Calu3 (cell line): ENCODE results near the gene DSCAM. TPM values are rescaled to one million over a fixed set of nuclear protein-coding genes. Genes with fewer than 3 reads are reported as not detected.

Source experiments
- BruUV-seq: library from RNA; stranded (reverse); fragments of 400-500 nt; replicated peaks from 2 replicates; lab custom pipeline; 2021; lab: Mats Ljungman, UMichigan
- CTCF ChIA-PET: fragments of 300-600 bp; sonication (Branson Sonifier 250); formaldehyde crosslinking; loops from one replicate; lab custom pipeline; 2022; ENCODE audit warnings: antibody characterized with exemption; lab: Charles Lee
- DNase-seq: peaks from one replicate; pipeline ENCODE4 v3.0.0; 2022
- H3K27ac Mint-ChIP-seq: one replicate; pipeline ENCODE4 v1.8.0; 2022; ENCODE audit warnings: mixed read lengths; ENCODE audit not compliant: unreplicated experiment
- H3K27me3 Mint-ChIP-seq: one replicate; pipeline ENCODE4 v1.8.0; 2022; ENCODE audit warnings: mixed read lengths; ENCODE audit not compliant: unreplicated experiment
- H3K36me3 Mint-ChIP-seq: one replicate; pipeline ENCODE4 v1.8.0; 2022; ENCODE audit warnings: mild to moderate bottlenecking, moderate library complexity, mixed read lengths; ENCODE audit not compliant: insufficient read depth, unreplicated experiment
- H3K4me1 Mint-ChIP-seq: one replicate; pipeline ENCODE4 v1.8.0; 2022; ENCODE audit warnings: mild to moderate bottlenecking, low read depth, mixed read lengths; ENCODE audit not compliant: unreplicated experiment
- H3K4me3 Mint-ChIP-seq: one replicate; pipeline ENCODE4 v1.8.0; 2022; ENCODE audit warnings: mild to moderate bottlenecking, low read depth, moderate library complexity, mixed read lengths; ENCODE audit not compliant: unreplicated experiment
- H3K9me3 Mint-ChIP-seq: one replicate; pipeline ENCODE4 v1.8.0; 2022; ENCODE audit warnings: low read depth, mixed read lengths; ENCODE audit not compliant: unreplicated experiment
- CTCF ChIP-seq: fragments of 200-600 bp; IDR thresholded peaks from one replicate; pipeline ENCODE4 v1.8.0; 2022; ENCODE audit warnings: antibody characterized with exemption; ENCODE audit not compliant: unreplicated experiment
- intact Hi-C: fragments of 100-400 bp; cut with micrococcal nuclease; formaldehyde crosslinking; loops from one replicate; pipeline ENCODE4 v1.10.0; 2022; ENCODE audit not compliant: unreplicated experiment
- total RNA-seq: library from RNA; stranded (reverse); gene quantifications from 2 replicates; pipeline ENCODE4 v1.2.3, GENCODE V29; 2022

Gene DSCAM
- total RNA-seq, 1 experiment from 2014 or later: not detected

GRCh38 chr21:40300300-40300699 lies 546.7 kb downstream of the DSCAM start:
- H3K27ac Mint-ChIP-seq: no peak overlapping the region
- H3K36me3 Mint-ChIP-seq: no peaks in the 10 kb centered on the region
- no peak for TF ChIP-seq CTCF
- H3K27me3 Mint-ChIP-seq: no peaks in the 10 kb centered on the region
- intact Hi-C loops: no loop called here
- no peak overlapping the region for H3K4me3 Mint-ChIP-seq
- DNase-seq: no peak
- H3K9me3 Mint-ChIP-seq: peaks cover 10% of the 10 kb centered on the region
- no peaks in the 10 kb centered on the region for H3K4me1 Mint-ChIP-seq
- no TSS peak for BruUV-seq
- CTCF ChIA-PET: no interaction called here

GRCh38 chr21:40299451-40299850 lies 547.5 kb downstream of the DSCAM start:
- H3K9me3 Mint-ChIP-seq: peaks cover 10% of the 10 kb centered on the region
- TF ChIP-seq CTCF: no peak
- H3K36me3 Mint-ChIP-seq: no peaks in the 10 kb centered on the region
- H3K4me1 Mint-ChIP-seq: no peaks in the 10 kb centered on the region
- no peak overlapping the region for H3K27ac Mint-ChIP-seq
- no peak for DNase-seq
- H3K27me3 Mint-ChIP-seq: no peaks in the 10 kb centered on the region
- BruUV-seq: no TSS peak
- no peak overlapping the region for H3K4me3 Mint-ChIP-seq
- CTCF ChIA-PET: no interaction called here
- intact Hi-C loops: no loop called here

GRCh38 chr21:40294345-40294744 lies 552.6 kb downstream of the DSCAM start:
- no TSS peak for BruUV-seq
- Mint-ChIP-seq H3K36me3 (no peaks in the 10 kb centered on the region), H3K4me1 (no peaks in the 10 kb centered on the region), H3K4me3 (no peak overlapping the region), H3K9me3 (peaks cover 7% of the 10 kb centered on the region), H3K27ac (no peak overlapping the region), H3K27me3 (no peaks in the 10 kb centered on the region)
- CTCF ChIA-PET: no interaction called here
- intact Hi-C loops: no loop called here
- TF ChIP-seq CTCF: no peak
- DNase-seq: no peak

- DNase-seq: no peak
- TF ChIP-seq CTCF: no peak
- Mint-ChIP-seq H3K4me1 (no peaks in the 10 kb centered on the region), H3K27me3 (no peaks in the 10 kb centered on the region), H3K27ac (no peak overlapping the region), H3K36me3 (no peaks in the 10 kb centered on the region), H3K4me3 (no peak overlapping the region), H3K9me3 (peaks cover 12% of the 10 kb centered on the region)
- CTCF ChIA-PET: no interaction called here
- BruUV-seq: no TSS peak
- intact Hi-C loops: no loop called here
These were observed 555.4 kb downstream of the DSCAM start for GRCh38 chr21:40291560-40291959.
